Fibroblast of upper back skin (primary cell): Measurements from ENCODE around the gene ZSCAN20.
A peak's percentile ranks its signal among the peaks of the same experiment; 100 is the strongest.

Experiments used
- DNase-seq: peaks from one replicate; pipeline ENCODE4 v3.0.0-alpha.2; 2013

ZSCAN20 gene

GRCh38 chr1:33445108-33445507, 27.3 kb upstream of the ZSCAN20 start:
- no peak for DNase-seq

GRCh38 chr1:33446590-33446989, 25.9 kb upstream of the ZSCAN20 start:
- no peak for DNase-seq

GRCh38 chr1:33454646-33455282, 17.7 kb upstream of the ZSCAN20 start:
- DNase-seq: no peak

- DNase-seq: peak; percentile 84
These were observed 16.6 kb upstream of the ZSCAN20 start for GRCh38 chr1:33455539-33456501.

- no peak for DNase-seq
These were observed 16.0 kb upstream of the ZSCAN20 start for GRCh38 chr1:33456502-33456886.

- DNase-seq: peak; percentile 50
These were observed 12.8 kb upstream of the ZSCAN20 start for GRCh38 chr1:33459691-33460090.

- no peak for DNase-seq
These were observed 12.3 kb upstream of the ZSCAN20 start for GRCh38 chr1:33460144-33460543.

- DNase-seq: no peak
These were observed 11.4 kb upstream of the ZSCAN20 start for GRCh38 chr1:33460947-33461629.

GRCh38 chr1:33462405-33463164, 9.9 kb upstream of the ZSCAN20 start:
- DNase-seq: no peak

GRCh38 chr1:33464552-33464951, 7.9 kb upstream of the ZSCAN20 start:
- DNase-seq: no peak

GRCh38 chr1:33465316-33465715, 7.1 kb upstream of the ZSCAN20 start:
- DNase-seq: no peak

GRCh38 chr1:33466159-33466558, 6.3 kb upstream of the ZSCAN20 start:
- no peak for DNase-seq

- DNase-seq: no peak
These were observed 4.4 kb upstream of the ZSCAN20 start for GRCh38 chr1:33468011-33468410.

GRCh38 chr1:33468531-33468930, 3.9 kb upstream of the ZSCAN20 start:
- DNase-seq: peak; percentile 38

GRCh38 chr1:33468967-33469366, 3.5 kb upstream of the ZSCAN20 start:
- no peak for DNase-seq

GRCh38 chr1:33469691-33470090, 2.8 kb upstream of the ZSCAN20 start:
- no peak for DNase-seq

- peak; percentile 84 for DNase-seq
These were observed 1.9 kb upstream of the ZSCAN20 start for GRCh38 chr1:33470495-33471012.

GRCh38 chr1:33471416-33471815, 1.0 kb upstream of the ZSCAN20 start:
- DNase-seq: no peak

- no peak for DNase-seq
These were observed 1.5 kb downstream of the ZSCAN20 start for GRCh38 chr1:33473900-33474299.

- no peak for DNase-seq
These were observed 5.0 kb downstream of the ZSCAN20 start for GRCh38 chr1:33477451-33477850.

GRCh38 chr1:33482412-33482811, 10.0 kb downstream of the ZSCAN20 start:
- DNase-seq: no peak

- no peak for DNase-seq
These were observed 16.2 kb downstream of the ZSCAN20 start for GRCh38 chr1:33488624-33489023.

GRCh38 chr1:33494929-33495328, 22.5 kb downstream of the ZSCAN20 start:
- DNase-seq: no peak
